ENCODE data around the gene C11orf91. TPM values are rescaled to one million over a fixed set of nuclear protein-coding genes. Genes with fewer than 3 reads are reported as not detected.

C11orf91 gene
- total and polyA plus RNA-seq, 2 donors (not counting 1 experiment from before 2014, with no cell fraction given): 0.12 TPM; not detected in 1

GRCh38 chr11:33651990-33652389 lies 48.6 kb downstream of the C11orf91 start:
- Histone ChIP-seq H3K9ac (ENCODE audit: insufficient read depth, low read length) (no peak overlapping the region), H3K36me3 (ENCODE audit: control insufficient read depth, insufficient read depth, low read length) (no peaks in the 10 kb centered on the region), H4K20me1 (ENCODE audit: control insufficient read depth, extremely low read depth, insufficient read depth, low read length) (no peaks in the 10 kb centered on the region), H3K79me2 (ENCODE audit: control insufficient read depth, insufficient read depth, low read length) (no peaks in the 10 kb centered on the region), H3K9me3 (ENCODE audit: control insufficient read depth, insufficient read depth, low read depth, low read length) (no peaks in the 10 kb centered on the region), H3K4me3 (replicated peaks in 1 of 4; ENCODE audit: control extremely low read depth in 1 of 4, insufficient read depth in 1 of 4, low read depth in 3 of 4, low read length in 4 of 4) (no peak overlapping the region), H3K4me2 (ENCODE audit: extremely low read depth, insufficient read depth, low read length) (no peak overlapping the region), H3K4me1 (ENCODE audit: control insufficient read depth, extremely low read depth, insufficient read depth, low read length) (no peaks in the 10 kb centered on the region), H3K27ac (ENCODE audit: insufficient read depth, low read length) (no peak overlapping the region), H3K27me3 (ENCODE audit: control insufficient read depth, insufficient read depth, low read length) (no peaks in the 10 kb centered on the region), H2AFZ (ENCODE audit: low read length) (no peak overlapping the region)
- TF ChIP-seq EZH2 (IDR thresholded peaks at IDR 0.05; ENCODE audit: low read length, missing control alignments) (no peak), CTCF (conservative IDR thresholded peaks at IDR 0.05 in 1 of 2, IDR thresholded peaks at IDR 0.05 in 1 of 2; ENCODE audit: low read depth in 1 of 2, low read length in 2 of 2) (no peak)
- DNase-seq (ENCODE audit: low read depth in 2 of 2): peak in 1 of 2 donors; percentile 34

- no peak overlapping the region for H3K27ac ChIP-seq (ENCODE audit: insufficient read depth, low read length)
- no peaks in the 10 kb centered on the region for H3K36me3 ChIP-seq (ENCODE audit: control insufficient read depth, insufficient read depth, low read length)
- H4K20me1 ChIP-seq (ENCODE audit: control insufficient read depth, extremely low read depth, insufficient read depth, low read length): no peaks in the 10 kb centered on the region
- H3K4me2 ChIP-seq (ENCODE audit: extremely low read depth, insufficient read depth, low read length): no peak overlapping the region
- no peak overlapping the region for H3K9ac ChIP-seq (ENCODE audit: insufficient read depth, low read length)
- no peaks in the 10 kb centered on the region for H3K9me3 ChIP-seq (ENCODE audit: control insufficient read depth, insufficient read depth, low read depth, low read length)
- no peaks in the 10 kb centered on the region for H3K27me3 ChIP-seq (ENCODE audit: control insufficient read depth, insufficient read depth, low read length)
- DNase-seq (ENCODE audit: low read depth in 2 of 2): no peak
- no peaks in the 10 kb centered on the region for H3K4me1 ChIP-seq (ENCODE audit: control insufficient read depth, extremely low read depth, insufficient read depth, low read length)
- TF ChIP-seq CTCF (conservative IDR thresholded peaks at IDR 0.05 in 1 of 2, IDR thresholded peaks at IDR 0.05 in 1 of 2; ENCODE audit: low read depth in 1 of 2, low read length in 2 of 2): no peak
- TF ChIP-seq EZH2 (IDR thresholded peaks at IDR 0.05; ENCODE audit: low read length, missing control alignments): no peak
- H3K79me2 ChIP-seq (ENCODE audit: control insufficient read depth, insufficient read depth, low read length): no peaks in the 10 kb centered on the region
- no peak overlapping the region for H2AFZ ChIP-seq (ENCODE audit: low read length)
- H3K4me3 ChIP-seq (replicated peaks in 1 of 4; ENCODE audit: control extremely low read depth in 1 of 4, insufficient read depth in 1 of 4, low read depth in 3 of 4, low read length in 4 of 4): no peak overlapping the region
Observed at GRCh38 chr11:33651555-33651954, 49.1 kb downstream of the C11orf91 start.

GRCh38 chr11:33649944-33650343 lies 50.7 kb downstream of the C11orf91 start:
- Histone ChIP-seq H3K27ac (ENCODE audit: insufficient read depth, low read length) (no peak overlapping the region), H3K9ac (ENCODE audit: insufficient read depth, low read length) (no peak overlapping the region), H3K9me3 (ENCODE audit: control insufficient read depth, insufficient read depth, low read depth, low read length) (no peaks in the 10 kb centered on the region), H4K20me1 (ENCODE audit: control insufficient read depth, extremely low read depth, insufficient read depth, low read length) (no peaks in the 10 kb centered on the region), H3K4me3 (replicated peaks in 1 of 4; ENCODE audit: control extremely low read depth in 1 of 4, insufficient read depth in 1 of 4, low read depth in 3 of 4, low read length in 4 of 4) (no peak overlapping the region), H2AFZ (ENCODE audit: low read length) (no peak overlapping the region), H3K4me1 (ENCODE audit: control insufficient read depth, extremely low read depth, insufficient read depth, low read length) (no peaks in the 10 kb centered on the region), H3K27me3 (ENCODE audit: control insufficient read depth, insufficient read depth, low read length) (no peaks in the 10 kb centered on the region), H3K4me2 (ENCODE audit: extremely low read depth, insufficient read depth, low read length) (no peak overlapping the region), H3K79me2 (ENCODE audit: control insufficient read depth, insufficient read depth, low read length) (no peaks in the 10 kb centered on the region), H3K36me3 (ENCODE audit: control insufficient read depth, insufficient read depth, low read length) (no peaks in the 10 kb centered on the region)
- DNase-seq (ENCODE audit: low read depth in 2 of 2): no peak
- TF ChIP-seq CTCF (conservative IDR thresholded peaks at IDR 0.05 in 1 of 2, IDR thresholded peaks at IDR 0.05 in 1 of 2; ENCODE audit: low read depth in 1 of 2, low read length in 2 of 2) (no peak), EZH2 (IDR thresholded peaks at IDR 0.05; ENCODE audit: low read length, missing control alignments) (no peak)

Other genes starting within 250 kb of the C11orf91 start
- 209 and 380 TPM in 2 replicates for gene CD59, start 35.6 kb upstream of the C11orf91 start, total RNA-seq
- 1,165 and 1,404 TPM in 2 replicates for gene CD59, start 35.6 kb upstream of the C11orf91 start, polyA plus RNA-seq
- 27.2 and 28.7 TPM in 2 replicates for gene FBXO3, start 73.7 kb upstream of the C11orf91 start, total RNA-seq
- 39.6 and 46.2 TPM in 2 replicates for gene FBXO3, start 73.7 kb upstream of the C11orf91 start, polyA plus RNA-seq
- 0.17 and 0.51 TPM in 2 replicates for gene LMO2, start 191.2 kb upstream of the C11orf91 start, total RNA-seq
- 0.03 and 0.15 TPM in 2 replicates for gene LMO2, start 191.2 kb upstream of the C11orf91 start, polyA plus RNA-seq

All from fibroblast of lung (primary cell).